Left lung (tissue), 10 donors: ENCODE data around the gene VARS1. TPM values are rescaled to one million over a fixed set of nuclear protein-coding genes. Genes with fewer than 3 reads are reported as not detected.

ENCODE experiments used
- ATAC-seq: fragments of 200-7000 bp; cut with Tn5 transposase; one replicate; pipeline ENCODE4 v1.9.1; 2020; ENCODE audit warnings: moderate library complexity
- DNase-seq, 4 donors: peaks; one replicate each; pipeline ENCODE4 v3.0.0-alpha.2; 2013 to 2020
- H3K27ac ChIP-seq, 2 donors: fragments of 200-600 bp; sonication (generic) in 1 of 2; one replicate each; pipeline versions ENCODE4 v1.5.0 to v1.8.0; 2020 to 2021
- H3K27me3 ChIP-seq, 2 donors: fragments of 200-600 bp; sonication (generic) in 1 of 2; one replicate each; pipeline versions ENCODE4 v1.5.0 to v1.8.0; 2020 to 2021
- H3K36me3 ChIP-seq, 2 donors: fragments of 200-600 bp; sonication (generic) in 1 of 2; one replicate each; pipeline versions ENCODE4 v1.5.0 to v1.8.0; 2020 to 2021
- H3K4me1 ChIP-seq, 2 donors: fragments of 200-600 bp; one replicate each; pipeline ENCODE4 v1.8.0; 2021
- H3K4me3 ChIP-seq, 2 donors: fragments of 200-600 bp; sonication (generic) in 1 of 2; one replicate each; pipeline versions ENCODE4 v1.5.0 to v1.8.0; 2020 to 2021; ENCODE audit warnings: mild to moderate bottlenecking in 1 of 2
- H3K9me3 ChIP-seq, 2 donors: fragments of 200-600 bp; sonication (generic) in 1 of 2; one replicate each; pipeline versions ENCODE4 v1.5.0 to v1.8.0; 2020 to 2021
- intact Hi-C, 2 donors: fragments of 100-400 bp; cut with DNase I; formaldehyde crosslinking; loops; one replicate each; pipeline versions ENCODE4 v1.11.2 to v1.14.2; 2022
- polyA plus RNA-seq, 6 donors: library from polyadenylated mRNA; unstranded; fragments of 120-200 nt; gene quantifications; one replicate each; pipeline ENCODE4 v1.2.1, GENCODE V29; 2013; ENCODE audit not compliant: insufficient read length in 6 of 6
- total RNA-seq, 2 donors: library from RNA; stranded (reverse); fragmentation: NEBNext Ultra II Directional; extraction: Animal tissue kit (Norgen Biotek cat#: 25700); gene quantifications; one replicate each; pipeline ENCODE4 v1.2.1, GENCODE V29; 2021
- TF ChIP-seq, protein P1 (sequence below), 2 donors: fragments of 200-600 bp; sonication (generic) in 1 of 2; IDR thresholded peaks; one replicate each; pipeline versions ENCODE4 v1.5.0 to v1.8.0; 2021; ENCODE audit warnings: antibody characterized with exemption in 2 of 2
- donor health status: DM: no; HTN: yes; CAD: no.
- donor health status: DM: no; HTN: no; CAD: no.

Gene VARS1
- total and polyA plus RNA-seq, 8 donors: 38.4 to 103 (median 46.6) TPM

GRCh38 chr6:31769684-31770371 lies 25.7 kb downstream of the VARS1 start:
- DNase-seq (peak in 2 of 4 donors; percentile 84 to 95), ATAC-seq (peak; percentile 86)
- intact Hi-C loops: no loop called here
- Histone ChIP-seq H3K36me3 (no peaks in the 10 kb centered on the region), H3K9me3 (no peaks in the 10 kb centered on the region), H3K4me1 (peaks cover 0 to 30% of the 10 kb centered on the region in 2 donors), H3K27ac (peak overlapping the region in 1 of 2 donors; percentile 77), H3K27me3 (no peaks in the 10 kb centered on the region), H3K4me3 (no peak overlapping the region)
- TF ChIP-seq, protein P1, sequence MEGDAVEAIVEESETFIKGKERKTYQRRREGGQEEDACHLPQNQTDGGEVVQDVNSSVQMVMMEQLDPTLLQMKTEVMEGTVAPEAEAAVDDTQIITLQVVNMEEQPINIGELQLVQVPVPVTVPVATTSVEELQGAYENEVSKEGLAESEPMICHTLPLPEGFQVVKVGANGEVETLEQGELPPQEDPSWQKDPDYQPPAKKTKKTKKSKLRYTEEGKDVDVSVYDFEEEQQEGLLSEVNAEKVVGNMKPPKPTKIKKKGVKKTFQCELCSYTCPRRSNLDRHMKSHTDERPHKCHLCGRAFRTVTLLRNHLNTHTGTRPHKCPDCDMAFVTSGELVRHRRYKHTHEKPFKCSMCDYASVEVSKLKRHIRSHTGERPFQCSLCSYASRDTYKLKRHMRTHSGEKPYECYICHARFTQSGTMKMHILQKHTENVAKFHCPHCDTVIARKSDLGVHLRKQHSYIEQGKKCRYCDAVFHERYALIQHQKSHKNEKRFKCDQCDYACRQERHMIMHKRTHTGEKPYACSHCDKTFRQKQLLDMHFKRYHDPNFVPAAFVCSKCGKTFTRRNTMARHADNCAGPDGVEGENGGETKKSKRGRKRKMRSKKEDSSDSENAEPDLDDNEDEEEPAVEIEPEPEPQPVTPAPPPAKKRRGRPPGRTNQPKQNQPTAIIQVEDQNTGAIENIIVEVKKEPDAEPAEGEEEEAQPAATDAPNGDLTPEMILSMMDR (IDR thresholded peaks at IDR 0.05): peak; percentile 81 to 97

GRCh38 chr6:31768363-31769257 lies 26.9 kb downstream of the VARS1 start:
- Histone ChIP-seq H3K27ac (peak overlapping the region in 1 of 2 donors; percentile 77), H3K4me3 (no peak overlapping the region), H3K36me3 (no peaks in the 10 kb centered on the region), H3K9me3 (no peaks in the 10 kb centered on the region), H3K4me1 (peaks cover 0 to 30% of the 10 kb centered on the region in 2 donors), H3K27me3 (no peaks in the 10 kb centered on the region)
- DNase-seq (peak in 1 of 4 donors; percentile 31), ATAC-seq (peak; percentile 26)
- TF ChIP-seq, protein P1 (IDR thresholded peaks at IDR 0.05): no peak
- intact Hi-C loops: no loop called here

DNA sequence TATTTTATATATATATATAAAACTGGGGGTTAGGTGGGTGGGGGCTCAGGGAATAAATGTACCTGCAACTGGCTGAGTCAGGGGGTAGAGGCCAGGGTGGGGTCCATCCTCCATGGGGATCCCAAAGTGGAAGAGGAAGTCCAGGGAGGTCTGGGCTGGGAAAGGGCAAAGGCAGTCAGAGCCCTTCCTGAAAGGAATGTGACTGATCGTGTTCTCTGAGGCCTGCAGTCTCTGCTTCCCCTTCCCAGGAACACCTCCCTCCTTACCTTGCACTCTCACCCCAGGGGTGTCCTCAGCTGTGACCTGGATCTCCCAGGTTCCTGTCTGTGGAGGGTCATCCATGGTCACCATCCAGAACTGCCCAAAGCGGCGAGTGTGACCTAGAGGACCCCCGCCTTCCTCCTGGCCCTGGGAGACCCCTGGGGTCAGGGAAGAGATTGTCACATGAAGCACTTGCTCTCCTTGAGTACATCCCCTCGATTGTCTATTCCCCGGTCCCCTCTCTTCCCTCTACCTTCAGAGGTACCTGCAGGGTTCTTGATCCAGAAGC lies 28.4 kb downstream of the VARS1 start:
- TF ChIP-seq, protein P1 (IDR thresholded peaks at IDR 0.05): no peak
- intact Hi-C loops: no loop called here

GRCh38 chr6:31765910-31766794 lies 29.4 kb downstream of the VARS1 start:
- TF ChIP-seq, protein P1 (IDR thresholded peaks at IDR 0.05): no peak
- Histone ChIP-seq H3K4me3 (no peak overlapping the region), H3K27me3 (no peaks in the 10 kb centered on the region), H3K27ac (no peak overlapping the region), H3K9me3 (no peaks in the 10 kb centered on the region), H3K36me3 (no peaks in the 10 kb centered on the region), H3K4me1 (peaks cover 0 to 25% of the 10 kb centered on the region in 2 donors)
- peak in 2 of 4 donors; percentile 42 to 73 for DNase-seq
- ATAC-seq: peak; percentile 41
- intact Hi-C loops: no loop called here

More for the DNA sequence above, 28.4 kb downstream of the VARS1 start:
- DNase-seq: peak in 1 of 4 donors; percentile 24
- Histone ChIP-seq H3K27me3 (no peaks in the 10 kb centered on the region), H3K36me3 (no peaks in the 10 kb centered on the region), H3K27ac (no peak overlapping the region), H3K4me3 (no peak overlapping the region), H3K9me3 (no peaks in the 10 kb centered on the region), H3K4me1 (peaks cover 0 to 25% of the 10 kb centered on the region in 2 donors)
- no peak for ATAC-seq
